Measurements from ENCODE around the gene NPC2.
"Not testable (repeated sequence)": the region's sequence is repeated elsewhere in the genome, so short reads cannot be mapped to it uniquely, and the experiment has no call there.

NPC2 gene

DNA sequence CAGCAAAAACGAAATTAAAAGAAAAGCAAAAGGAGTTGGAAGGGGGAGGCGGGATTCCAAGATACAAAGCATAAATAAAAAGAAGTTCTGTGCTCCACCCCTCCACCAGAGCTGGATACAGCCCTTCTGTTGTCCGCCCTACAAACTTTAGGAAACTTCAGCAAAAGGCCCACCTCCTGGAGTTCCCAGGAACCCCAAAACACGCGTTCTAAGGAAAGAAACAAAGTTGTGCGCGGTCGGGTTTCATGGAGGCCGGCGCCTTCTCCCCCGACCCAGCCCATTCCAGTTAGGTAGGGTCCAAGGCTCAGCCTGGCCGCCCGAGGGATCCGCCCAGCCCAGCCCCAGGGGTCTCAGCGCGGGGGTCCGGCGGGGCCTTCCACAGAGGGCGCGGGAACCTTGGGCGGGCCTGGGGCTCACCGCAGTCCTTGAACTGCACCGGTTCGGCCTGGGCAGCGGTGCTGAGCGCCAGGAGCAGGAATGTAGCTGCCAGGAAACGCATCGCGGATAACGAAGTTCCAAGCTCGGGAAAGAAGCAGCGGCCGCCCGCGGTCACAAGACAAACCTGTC, at the start of gene NPC2:
Gene NPC2, minus strand, starts transcription at position 530 of the 567 bp plus-strand sequence. Its CDS starts 31 bp downstream, at position 499.
- DNase-seq, result no peak

DNA sequence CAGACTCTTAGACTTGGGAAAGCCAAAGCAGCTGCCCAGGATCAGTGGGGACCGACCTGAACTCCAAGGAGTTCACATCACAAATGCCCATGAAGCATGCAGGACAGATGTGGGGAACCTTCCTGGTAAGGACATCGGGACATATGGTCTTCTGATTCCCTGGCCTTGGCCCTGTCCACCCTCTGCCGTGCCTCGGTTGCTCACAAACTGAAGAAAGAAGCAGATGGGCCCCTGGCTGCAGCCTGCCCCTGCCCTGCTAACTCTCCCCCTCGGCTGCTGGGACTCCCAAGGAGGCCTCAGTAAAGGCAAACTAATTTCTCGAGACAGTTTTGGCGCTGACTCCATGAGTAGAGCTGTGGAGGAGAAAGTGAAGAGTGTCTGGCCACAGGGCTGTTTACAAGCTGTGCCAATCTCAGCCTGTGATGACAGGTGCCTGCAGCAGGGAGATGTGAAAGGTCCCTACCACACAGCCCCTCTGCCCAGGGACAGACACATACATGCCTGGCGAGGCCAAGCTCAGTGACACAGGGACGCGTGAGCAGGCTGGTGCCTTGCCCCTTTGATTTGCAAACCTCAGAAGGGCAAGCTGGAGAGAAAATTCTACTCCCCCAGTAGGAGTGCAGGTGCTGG, 49.1 kb upstream of the NPC2 start:
- DNase-seq, result no peak

DNA sequence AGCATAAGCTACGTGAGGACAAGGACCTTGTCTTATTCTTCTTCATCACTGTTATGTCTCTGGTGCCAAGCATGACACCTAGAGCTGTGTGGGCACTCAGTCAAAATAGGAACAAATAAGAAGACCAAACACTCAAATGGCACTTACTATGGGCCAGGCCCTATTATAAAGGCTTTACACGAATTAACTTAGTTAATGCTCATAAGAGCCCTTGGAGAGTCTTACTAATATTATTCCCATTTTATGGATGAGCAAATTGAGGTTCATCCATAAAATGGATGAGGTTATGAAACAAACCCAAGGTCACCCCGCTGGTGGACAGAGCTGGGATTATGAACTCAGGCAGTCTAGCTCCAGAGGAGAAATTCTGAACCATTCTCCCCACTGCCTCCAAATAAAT, 48.1 kb upstream of the NPC2 start:
- no peak for DNase-seq

DNA sequence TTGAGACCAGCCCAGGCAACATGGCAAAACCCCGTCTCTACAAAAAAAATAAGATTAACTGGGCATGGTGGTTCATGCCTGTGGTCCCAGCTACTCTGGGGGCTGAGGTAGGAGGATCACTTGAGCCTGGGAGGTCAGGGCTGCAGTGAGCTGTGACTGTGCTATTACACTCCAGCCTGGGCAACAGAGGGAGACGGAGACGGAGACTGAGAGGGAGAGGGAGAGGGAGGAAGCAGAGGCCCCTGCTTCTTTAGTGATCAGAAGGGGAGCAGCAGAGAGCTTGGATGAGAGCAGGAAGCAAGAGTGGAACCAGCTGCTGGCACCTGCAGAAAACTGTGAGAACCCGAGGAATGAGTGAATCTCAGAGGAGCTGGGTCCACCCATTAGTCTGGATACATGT, 46.4 kb upstream of the NPC2 start:
- no peak for DNase-seq

DNA sequence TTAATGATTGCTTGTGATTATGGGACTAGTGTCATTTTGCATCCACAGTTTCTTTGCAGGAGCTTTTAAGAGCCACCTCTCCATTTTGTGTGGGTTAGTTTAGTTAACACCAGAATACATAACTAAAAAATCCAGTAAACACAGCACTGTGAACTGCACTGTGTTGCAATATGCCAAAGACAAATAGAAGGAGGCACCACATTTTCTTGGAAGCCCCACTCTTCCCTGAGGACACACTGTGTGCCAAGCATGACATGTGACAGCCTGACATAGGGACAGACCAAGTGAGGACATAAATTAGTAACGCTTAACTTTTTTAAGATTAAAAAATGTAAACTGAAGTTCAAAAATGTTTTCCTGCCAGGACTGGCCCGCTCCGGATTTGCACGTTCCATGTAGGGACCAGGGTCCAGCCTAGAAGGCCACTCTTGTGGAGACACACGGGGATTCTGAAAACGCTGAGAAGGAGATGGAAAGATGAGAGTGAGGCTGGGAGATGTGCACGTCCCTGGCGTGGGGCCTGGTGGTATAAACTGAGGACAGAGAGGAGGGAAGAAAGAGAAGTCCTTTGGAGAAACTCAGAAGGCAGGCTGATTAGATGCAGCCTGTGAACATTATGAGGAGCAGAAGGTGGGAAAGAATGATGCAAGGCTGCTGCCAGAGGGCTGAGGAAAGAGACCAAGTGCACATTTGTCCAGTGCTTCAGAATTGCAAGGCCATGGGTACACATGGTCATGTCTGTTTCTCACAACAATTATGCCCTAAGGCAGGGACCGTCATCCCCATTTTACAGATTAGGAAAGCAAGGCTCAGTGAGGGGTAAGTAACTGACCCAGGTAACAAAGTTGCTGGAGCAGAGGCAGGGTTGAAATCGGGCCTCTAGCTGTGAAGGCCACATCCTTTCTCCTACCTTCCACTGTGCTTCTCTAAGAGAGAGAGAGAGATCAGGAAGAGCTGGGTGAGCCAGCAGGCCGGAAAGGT, 45.6 kb upstream of the NPC2 start:
- DNase-seq, result no peak

DNA sequence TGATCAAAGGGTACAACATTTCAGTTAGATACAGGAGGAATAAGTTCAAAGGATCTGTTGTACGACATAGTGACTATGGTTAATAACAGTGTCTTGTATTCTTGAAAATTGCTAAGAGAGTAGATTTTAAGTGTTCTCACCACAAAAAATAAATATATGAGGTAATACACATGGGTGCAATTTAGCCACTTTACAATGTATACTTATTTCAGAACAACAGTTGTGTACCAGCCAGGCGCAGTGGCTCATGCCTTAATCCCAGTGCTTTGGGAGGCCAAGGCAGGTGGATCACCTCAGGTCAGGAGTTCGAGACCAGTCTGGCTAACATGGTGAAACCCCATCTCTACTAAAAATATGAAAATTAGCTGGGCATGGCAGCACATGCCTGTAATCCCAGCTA, 43.2 kb upstream of the NPC2 start:
- DNase-seq, result not testable (repeated sequence)

DNA sequence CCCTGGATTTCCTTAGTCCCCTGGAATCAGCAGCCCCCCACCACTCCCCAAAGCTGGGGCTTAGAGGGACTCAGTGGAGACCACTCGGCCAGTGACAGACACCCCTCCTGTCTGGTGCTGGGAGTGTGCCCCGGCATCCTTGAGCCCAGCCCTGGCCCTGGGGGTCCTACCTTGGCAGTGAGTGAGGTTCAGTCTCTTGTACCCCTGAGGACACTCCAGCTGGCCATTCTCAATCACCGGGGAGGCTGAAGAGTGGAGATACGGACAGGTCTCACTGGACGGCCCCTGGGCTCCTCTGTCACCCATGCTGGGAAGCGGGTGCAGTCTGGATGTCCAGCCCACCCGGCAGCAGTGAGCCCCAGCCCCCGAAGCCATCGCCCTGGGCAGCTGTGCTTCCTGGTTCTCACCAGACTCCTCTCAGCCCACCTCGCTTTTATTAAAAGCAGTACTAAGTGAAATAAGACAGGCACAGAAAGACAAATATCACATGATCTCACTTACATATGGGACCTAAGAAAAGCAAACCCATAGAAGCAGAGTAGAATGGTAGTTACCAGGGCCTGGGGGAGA, 42.7 kb upstream of the NPC2 start:
- no peak for DNase-seq

DNA sequence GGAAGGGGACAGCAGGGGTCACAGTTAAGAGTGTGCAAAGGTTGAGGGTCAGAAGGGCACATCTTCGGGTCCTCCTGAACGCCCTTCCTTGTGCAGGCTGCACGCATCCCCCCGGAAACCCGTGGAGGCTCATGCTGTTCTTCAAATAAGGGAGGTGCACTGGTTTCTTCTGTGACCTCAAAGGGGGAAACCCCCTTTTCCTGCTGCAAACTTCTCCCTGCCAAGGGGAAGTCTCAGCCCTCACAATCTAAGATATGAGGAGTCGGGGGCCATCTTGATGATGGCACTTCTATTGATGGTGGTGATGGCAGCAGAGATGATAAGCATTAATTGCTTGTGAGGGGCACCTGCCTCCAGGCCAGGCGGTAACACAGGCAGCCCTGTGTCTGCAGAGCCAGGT, 40.5 kb upstream of the NPC2 start:
- DNase-seq, result no peak

DNA sequence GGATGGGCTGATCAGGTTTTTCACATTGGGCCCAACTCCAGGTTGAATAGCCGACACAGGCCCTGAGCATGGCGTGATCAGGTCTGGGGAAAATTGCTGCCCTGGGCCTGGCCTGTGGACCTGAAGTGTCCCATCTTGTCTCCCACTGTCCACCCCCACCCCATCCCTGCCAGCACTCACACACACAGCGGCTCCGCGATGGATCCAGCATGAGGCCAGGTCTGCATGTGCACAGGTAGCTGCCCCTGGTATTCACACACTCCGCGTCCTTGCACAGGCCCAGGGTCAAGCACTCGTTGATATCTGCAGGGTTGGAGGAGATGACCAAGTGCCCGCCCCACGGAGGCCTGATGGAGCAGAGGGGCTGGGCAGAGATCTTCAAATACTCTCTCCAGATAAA, 39.1 kb upstream of the NPC2 start:
- DNase-seq, result no peak

DNA sequence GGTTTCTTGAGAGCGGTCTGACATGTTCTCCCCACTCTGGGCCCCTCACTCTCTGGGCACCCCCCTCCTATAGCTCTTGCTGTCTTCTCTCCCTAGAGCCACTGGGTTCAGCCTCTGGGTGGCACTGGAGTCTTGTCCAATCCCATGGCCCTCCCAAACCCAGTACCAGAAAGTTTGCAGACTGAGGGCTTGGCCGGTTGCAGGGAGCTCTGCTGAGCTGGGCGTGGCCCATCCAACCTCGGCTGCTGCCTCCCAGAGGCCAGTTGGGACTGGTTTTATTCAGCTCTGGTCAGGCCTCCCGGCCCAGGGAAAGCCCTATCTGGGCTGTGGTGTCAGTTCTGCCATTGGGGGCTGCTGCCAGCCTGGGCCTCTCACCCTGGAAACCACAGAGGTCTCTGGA, 38.4 kb upstream of the NPC2 start:
- peak; percentile 50 for DNase-seq

DNA sequence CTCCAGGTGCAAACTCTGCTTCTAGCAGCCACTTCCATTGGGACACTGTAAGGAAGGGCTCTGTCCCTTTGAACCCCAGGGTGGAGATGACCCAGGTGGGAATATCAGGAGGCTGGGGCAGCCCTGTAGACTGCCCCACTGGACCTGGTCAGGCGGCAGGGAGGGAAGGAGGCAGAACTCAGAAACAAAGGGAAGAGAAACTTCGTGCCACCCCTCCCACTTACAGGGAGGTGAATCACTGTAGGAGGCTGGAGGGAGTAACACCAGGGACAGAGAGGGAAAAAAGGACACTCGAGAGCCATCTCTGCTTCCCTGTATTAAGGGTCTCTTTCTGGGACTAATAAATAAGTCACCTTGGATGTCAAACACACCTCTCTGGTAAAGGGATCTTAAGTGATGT, 37.9 kb upstream of the NPC2 start:
- DNase-seq, result no peak

DNA sequence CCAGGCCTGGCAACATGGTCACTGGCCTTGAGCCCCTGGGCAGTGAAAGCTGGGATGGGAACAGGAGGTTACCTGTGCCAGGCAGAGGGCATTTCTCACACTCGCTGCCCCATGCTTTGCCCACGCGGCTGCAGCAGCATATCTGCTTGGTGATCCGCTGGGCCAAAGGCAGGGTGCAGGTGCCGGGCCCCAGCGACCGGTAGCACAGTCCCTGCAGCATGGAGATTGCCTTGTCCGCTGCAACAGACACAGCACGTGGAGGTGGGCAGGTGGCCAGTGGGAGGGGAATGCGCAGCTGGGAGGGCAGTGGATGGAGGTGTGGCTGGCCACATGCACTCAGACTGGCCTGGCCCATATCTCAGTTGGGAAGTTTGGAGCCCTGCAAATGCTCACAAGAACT, 35.8 kb upstream of the NPC2 start:
- no peak for DNase-seq

DNA sequence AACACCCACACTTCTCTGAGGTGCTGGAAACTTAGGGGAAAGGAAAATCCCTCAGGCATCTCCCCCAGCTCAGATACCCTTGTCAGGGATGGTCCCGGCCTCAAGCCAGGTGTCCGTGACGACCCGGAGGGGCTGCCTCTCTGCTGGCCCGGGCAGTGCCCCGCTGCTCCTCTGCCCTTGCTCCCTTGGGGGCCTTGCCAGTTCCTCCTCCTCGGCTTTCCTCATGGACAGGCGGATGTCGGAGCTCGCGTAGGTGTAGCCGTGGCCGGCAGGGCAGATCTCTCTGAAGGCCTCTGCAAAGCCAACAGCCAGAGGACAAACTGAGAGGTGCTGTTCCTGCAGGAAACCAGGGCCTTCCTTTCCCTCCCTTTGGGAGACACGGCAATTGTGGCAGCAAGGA, 35.3 kb upstream of the NPC2 start:
- no peak for DNase-seq

DNA sequence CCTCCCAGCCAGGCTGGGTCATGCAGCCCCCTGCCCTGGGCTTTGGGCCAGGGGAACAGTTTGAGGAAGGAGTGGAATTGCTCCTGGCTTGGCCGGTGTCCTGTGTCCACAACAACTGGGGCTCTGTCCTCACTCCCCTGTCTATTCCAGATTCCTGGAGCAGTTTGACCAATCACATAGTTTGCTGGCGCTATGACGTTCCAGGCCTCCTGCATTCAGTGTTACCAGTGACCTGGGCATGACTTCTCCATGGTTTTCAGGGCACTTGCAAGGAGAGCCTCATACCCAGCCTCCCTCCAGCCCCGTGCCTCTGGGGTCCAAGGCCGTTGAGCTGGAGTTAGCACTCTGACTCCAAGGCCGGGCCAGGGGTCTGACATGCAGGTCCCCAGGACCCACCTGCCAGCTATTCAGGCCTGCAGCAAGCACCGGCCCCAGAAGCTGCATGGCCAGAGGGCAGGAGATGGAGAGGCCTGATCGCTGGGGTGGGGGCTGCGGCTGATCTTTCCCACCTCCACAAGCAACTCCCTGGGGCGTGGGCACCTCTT, 34.7 kb upstream of the NPC2 start:
- no peak for DNase-seq

DNA sequence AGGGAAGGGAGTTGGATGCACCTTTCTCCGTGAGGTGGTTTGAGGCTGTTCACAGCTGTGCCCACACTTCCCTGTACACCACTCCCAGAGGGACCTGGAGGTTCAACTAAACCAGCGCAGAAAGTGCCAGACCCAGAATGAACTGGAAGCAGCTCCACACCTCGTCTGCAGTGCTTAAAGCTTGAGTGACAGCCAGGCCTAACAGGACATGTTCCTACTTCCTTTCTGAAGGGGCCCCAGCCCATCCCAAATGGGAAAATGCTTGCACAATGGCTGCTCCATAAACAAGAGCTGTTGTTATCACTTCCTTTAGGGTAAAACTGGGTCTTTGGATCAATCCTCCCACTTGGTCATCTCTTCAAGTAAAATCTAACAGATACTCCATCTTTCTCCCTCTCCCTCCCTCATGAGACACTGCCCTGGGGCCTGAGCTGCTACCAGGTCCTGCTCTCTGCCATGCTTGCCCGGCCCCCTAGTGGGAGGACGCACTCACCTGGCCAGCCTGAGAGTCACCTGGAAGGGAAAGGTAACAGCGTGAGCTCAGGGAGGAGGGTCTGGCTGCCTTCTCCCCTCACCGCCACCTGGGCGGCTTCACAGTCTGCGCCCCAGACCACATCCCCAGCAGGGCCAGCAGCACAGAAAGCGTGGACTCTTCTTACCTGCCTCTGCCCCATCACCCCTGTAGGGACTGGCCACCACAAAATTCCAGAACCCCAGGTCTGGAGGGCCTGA, 33.9 kb upstream of the NPC2 start:
- no peak for DNase-seq

DNA sequence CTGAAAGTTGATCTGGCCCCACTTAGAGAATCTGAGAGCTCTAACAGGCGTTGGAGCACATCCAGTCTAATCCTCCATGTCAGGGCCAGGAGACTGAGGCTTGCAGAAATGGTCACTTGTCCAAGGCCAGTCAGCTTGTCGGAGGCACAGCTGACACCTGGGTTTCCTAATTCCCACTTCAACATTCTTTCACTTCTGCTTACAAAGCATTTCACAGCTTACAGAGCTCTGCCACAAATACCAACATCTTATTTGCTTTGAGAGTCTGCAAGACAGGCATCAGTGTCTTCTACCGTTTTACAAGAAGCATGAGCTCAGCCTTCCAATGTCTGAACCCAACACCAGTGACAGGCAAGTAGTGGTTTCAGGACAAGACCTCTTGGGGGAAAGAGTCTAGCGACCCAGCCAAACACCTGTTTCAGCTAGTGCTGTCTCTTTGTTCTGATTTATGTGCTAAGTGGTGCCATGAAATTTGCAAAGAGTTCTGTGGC, 32.3 kb upstream of the NPC2 start:
- DNase-seq, result no peak

DNA sequence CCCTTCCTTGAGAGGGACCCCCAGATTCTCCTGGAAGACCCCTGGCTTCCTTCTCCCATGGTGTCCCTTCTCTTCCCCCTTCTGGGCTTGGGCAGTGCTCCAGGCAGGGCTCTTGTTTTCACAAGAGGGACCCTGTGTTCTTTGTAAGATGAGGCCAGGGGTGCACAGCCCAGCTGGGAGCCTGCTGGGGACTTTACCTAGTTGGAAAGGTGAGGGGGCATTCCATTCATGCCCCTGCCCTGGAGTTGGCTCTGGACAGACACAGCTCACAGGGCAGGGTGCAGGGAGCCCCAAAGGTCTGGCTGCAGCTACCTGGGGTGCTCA, 31.7 kb upstream of the NPC2 start:
- DNase-seq, result no peak

DNA sequence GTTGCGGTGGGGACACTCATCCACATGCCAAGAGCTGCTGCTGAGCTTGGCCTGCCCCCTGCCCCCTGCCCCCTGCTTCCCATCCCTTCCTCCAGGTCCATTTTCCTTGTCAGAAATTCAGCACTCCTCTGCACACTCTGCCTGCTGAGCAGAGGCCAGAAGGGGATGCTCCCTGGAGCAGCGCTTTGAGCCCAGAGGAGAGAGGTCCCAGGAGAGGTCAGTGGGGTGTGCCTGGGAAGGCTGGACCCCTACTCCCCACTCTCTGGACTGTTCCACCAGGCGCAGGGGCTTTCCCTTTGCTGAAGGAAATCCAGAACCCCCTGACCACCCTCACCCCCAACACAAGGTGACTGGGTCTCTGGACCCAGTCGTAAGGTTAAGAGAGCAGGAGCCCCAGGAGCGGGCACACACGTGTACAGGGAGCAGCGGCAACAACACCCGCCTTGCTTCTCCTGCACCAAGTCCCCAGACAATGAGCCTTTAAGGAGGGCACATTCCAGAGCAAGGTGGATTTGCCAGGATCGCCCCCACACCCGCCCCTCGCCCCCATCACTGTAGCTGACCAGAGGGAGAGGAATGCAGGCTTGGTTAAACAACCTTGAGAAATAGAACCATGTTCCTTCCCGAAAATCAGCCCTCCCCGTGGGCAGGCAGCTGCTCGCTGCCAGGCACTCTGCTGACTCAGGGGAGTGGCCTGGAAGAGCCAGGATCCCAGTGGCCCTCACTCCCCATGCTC, 31.1 kb upstream of the NPC2 start:
- DNase-seq, result no peak

DNA sequence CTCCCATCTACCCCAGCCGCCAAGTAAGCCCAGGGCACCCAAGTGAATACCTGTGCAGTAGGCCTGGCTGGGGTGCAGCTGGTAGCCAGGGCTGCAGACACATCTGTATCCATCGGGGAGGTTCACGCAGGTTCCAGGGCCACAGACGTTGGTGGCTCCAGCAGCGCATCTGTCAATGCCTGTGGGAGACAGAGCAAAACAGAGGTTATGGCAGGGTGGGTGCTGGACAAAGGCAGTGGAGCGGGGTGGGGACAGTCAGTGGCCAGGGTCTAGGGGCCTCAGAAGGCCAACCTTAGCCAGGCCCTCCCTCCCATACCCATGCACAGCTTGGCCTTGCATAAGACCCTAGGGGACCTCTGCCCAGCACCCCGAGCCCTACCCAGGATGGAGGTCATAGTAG, 29.6 kb upstream of the NPC2 start:
- no peak for DNase-seq

DNA sequence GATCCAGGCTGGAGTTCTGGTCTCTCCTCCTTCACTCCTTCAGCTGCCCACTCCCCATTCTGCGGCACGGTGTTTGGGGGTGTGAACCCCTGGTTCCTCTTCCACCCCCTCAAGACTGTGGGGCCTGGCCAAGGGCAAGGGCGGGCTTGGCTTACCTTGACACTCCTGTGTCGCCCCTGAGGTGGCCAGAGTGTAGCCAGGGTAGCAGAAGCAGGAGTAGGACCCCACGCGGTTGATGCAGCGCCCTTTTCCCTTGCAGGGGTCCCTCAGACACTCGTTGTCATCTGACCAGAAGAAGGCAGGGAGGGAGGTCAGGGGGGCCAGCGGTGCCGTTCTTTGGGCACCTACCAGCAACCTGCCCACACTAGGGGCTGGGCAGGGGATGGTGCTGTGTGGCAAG, 28.7 kb upstream of the NPC2 start:
- no peak for DNase-seq

DNA sequence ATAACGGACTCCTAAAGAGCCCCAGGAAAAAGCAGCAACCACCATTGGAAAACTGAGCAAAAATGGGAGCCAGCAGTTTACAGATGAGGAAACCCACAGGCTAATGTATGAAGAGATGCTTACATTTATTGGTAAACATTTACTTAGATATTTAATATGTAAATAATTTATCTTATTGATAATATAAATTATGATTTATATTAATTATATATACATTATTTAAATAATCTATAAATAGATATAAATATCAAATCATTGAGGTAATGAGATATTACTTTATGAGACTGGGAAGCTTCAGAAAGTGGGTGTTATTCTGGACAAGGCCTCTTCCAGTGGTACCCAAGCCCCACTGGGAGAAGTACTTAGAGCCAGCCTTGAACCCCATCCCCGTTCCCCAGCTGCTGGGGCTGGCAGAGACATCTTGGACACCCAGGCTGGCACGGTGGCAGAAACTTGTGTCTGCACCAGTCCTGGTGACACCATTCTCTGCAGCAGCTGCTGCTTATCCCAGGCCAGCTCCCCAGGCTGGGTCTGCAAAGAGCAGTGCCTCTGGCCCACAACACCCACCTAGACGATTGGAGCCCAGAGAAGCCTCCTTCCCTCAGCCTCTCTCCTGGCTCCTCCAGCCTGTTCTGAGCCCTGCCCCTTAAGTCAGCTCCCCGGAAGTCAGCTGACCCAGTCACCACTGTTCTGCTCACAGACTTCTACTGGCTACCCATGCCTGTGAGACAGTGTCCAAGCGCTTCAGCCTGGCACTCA, 26.4 kb upstream of the NPC2 start:
- no peak for DNase-seq

Measured in EL (cell line).